Transverse colon (tissue), 4 donors: Measurements from ENCODE around the gene SERF1B.
"Not testable (repeated sequence)": the region's sequence is repeated elsewhere in the genome, so short reads cannot be mapped to it uniquely, and the experiment has no call there.

Source experiments
- POLR2A ChIP-seq: fragments of 450-650 bp; IDR thresholded peaks from one replicate; pipeline ENCODE4 v1.6.1; 2016; ENCODE audit warnings: antibody characterized with exemption, mild to moderate bottlenecking, moderate library complexity
- POLR2AphosphoS5 ChIP-seq, 3 donors: sonication (generic); formaldehyde crosslinking; IDR thresholded peaks; one replicate each; pipeline ENCODE4 v1.6.1; 2016; ENCODE audit warnings: antibody characterized with exemption in 3 of 3
- TF ChIP-seq, protein P1 (sequence below), 5 experiments: fragments of 200-600 bp in 3 of 5; fragments of 450-650 bp in 2 of 5; sonication (generic) in 3 of 5; IDR thresholded peaks; 1 replicate in 2 of 5; 2 replicates in 3 of 5; pipeline ENCODE4 v1.5.1; 2016 to 2017; ENCODE audit warnings: antibody characterized with exemption in 5 of 5, inconsistent platforms in 3 of 5, mild to moderate bottlenecking in 2 of 5, moderate library complexity in 1 of 5

DNA sequence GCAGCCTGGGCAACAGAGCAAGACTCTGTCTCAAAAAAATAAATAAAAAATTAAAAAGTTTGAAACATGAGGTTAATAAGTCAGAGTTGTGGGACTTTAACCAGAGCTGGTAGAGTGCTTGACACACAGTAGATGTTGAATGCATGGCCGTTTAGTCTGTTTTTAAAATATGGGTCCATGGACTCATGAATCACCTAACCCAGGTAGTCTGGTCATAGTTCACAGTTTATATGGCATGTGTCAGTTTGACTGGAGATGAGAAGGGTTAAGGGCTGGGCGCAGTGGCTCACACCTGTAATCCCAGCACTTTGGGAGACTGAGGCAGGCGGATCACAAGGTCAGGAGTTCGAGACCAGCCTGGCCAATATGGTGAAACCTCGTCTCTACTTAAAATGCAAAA is 6.2 kb downstream of the SERF1B start:
- TF ChIP-seq, protein P1, sequence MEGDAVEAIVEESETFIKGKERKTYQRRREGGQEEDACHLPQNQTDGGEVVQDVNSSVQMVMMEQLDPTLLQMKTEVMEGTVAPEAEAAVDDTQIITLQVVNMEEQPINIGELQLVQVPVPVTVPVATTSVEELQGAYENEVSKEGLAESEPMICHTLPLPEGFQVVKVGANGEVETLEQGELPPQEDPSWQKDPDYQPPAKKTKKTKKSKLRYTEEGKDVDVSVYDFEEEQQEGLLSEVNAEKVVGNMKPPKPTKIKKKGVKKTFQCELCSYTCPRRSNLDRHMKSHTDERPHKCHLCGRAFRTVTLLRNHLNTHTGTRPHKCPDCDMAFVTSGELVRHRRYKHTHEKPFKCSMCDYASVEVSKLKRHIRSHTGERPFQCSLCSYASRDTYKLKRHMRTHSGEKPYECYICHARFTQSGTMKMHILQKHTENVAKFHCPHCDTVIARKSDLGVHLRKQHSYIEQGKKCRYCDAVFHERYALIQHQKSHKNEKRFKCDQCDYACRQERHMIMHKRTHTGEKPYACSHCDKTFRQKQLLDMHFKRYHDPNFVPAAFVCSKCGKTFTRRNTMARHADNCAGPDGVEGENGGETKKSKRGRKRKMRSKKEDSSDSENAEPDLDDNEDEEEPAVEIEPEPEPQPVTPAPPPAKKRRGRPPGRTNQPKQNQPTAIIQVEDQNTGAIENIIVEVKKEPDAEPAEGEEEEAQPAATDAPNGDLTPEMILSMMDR (IDR thresholded peaks at IDR 0.05), result not testable (repeated sequence)
- TF ChIP-seq POLR2A; POLR2AphosphoS5 (IDR thresholded peaks at IDR 0.05): not testable (repeated sequence)
